NCI-H1436 (cell line): ENCODE data around the gene CD302.
"Not testable (repeated sequence)": the region's sequence is repeated elsewhere in the genome, so short reads cannot be mapped to it uniquely, and the experiment has no call there.

Experiments used
- DNase-seq: peaks from one replicate; lab custom pipeline; 2025; lab: John Stamatoyannopoulos, UW

Gene CD302

DNA sequence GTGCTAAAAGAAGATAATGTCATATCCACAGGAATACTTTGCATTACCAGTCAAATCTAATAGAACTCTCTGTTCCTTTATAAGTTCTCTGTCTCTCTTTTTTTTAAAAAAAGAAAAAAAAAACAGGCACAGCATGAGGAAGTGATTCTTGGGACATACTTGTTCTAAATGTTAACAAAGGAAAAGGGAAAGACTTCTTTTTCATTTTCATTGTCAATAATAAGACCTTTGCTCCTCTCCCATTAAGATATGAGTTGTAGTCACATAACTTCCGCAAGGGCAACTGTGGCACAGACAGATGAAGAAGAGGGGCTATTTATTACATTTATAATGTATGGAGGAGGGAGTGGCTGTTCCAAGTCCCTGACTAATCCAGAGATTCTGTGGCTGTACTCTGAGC is 4.7 kb downstream of the CD302 start:
- DNase-seq = no peak

GRCh38 chr2:159792599-159792998 is 5.4 kb downstream of the CD302 start:
- no peak for DNase-seq

DNA sequence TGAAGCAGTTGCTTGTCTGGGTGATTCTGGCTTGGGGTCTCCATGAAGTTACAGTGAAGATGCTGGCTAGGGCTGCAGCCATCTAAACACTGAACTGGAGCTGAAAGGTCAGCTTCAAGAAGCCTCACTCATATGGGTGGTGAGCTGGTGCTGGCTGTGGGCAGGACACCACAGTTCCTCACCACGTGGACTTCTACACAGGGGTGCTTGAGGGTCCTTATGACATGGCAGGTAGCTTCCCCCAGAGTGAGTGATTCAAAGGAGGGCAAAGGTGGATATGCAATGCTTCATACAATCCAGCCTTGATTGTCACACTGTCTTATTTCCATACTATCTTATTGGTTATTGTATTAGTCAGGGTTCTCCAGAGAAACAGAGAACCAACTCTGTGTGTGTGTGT is 6.0 kb downstream of the CD302 start:
- DNase-seq = no peak

GRCh38 chr2:159790323-159790722 is 7.7 kb downstream of the CD302 start:
- DNase-seq = no peak

DNA sequence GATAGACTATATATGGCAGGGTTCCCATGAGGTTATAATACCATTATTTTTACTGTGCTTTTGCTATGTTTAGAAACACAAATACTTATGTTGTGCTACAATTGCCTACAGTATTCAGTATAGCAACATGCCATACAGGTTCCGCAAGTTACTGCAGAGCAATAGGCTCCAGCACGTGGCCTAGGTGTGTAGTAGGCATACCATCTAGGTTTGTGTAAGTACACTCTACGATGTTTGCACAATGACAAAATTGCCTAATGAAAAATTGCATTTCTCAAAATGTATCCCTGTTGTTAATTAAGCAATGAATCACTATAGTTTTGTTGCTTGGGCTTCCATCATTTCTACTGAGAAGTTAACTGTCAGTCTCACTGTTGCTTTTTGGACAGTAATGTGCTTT is 9.8 kb downstream of the CD302 start:
- DNase-seq = no peak

DNA sequence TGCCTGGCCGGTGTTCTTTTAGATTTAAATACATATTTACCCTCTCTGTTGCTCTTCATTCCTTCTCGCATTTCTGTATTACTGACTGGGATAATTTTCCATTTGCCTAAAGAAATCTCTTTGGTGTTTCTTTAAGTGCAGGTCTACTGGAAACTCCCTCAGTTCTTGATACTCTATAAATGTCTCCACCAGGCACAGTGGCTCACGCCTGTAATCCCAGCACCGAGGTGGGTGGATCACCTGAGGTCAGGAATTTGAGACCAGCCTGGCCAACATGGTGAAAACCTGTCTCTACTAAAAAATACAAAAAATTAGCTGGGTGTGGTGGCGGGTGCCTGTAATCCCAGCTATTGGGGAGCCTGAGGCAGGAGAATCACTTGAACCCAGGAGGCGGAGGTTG is 10.4 kb downstream of the CD302 start:
- DNase-seq = not testable (repeated sequence)

DNA sequence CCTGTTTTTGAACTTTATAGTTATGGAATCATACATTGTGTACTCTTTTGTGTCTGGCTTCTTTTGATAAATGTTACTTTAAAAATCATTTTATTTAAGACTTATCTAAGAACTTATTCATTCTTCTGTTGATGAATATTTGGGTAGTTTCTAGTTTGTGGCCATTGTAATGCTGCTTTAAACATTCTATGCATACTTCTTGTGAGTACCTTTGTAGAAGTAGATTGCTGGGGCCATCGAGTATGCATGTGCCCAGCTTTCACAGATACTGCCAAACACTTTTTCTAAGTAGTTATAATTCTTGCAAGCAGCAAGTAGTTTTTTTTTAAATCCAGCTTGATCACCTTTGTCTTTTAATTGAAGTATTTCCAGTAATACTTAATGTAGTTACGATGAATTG is 11.1 kb downstream of the CD302 start:
- DNase-seq = no peak

- DNase-seq = no peak
Observed at GRCh38 chr2:159785195-159785594, 12.8 kb downstream of the CD302 start.

DNA sequence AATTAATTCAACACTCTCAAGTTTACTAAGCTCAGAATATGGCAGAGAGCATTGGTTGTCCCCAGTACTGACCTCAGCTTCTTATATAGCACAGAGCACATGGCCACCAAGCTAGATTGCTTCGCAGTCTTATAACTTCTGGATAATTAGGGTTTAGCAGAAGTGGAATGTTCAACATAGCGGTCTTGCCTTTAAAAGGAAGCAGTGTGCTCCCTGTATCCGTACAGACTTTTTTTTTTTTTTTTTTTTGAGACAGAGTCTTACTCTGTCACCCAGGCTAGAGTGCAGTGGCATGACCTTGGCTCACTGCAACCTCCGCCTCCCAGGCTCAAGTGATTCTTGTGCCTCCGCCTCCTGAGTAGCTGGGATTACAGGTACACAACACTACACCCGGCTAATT is 13.3 kb downstream of the CD302 start:
- not testable (repeated sequence) for DNase-seq

DNA sequence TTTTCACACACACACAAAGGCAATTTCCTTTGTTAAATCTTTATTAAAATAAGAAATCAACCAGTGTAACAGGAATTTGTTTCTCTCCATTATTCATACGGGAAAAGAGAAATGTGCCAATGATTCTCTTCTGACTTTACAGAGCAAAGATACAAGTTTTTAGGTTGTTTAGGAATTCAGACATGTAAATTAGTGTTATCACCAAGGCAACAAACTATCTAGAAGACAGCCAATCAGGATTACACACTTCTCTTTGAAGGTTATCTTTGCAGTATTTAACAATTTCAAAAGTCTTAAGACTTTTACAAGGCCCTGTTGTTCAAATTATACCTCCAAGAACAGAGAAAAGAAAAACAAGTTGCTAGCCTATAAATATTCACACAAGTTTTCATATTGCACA is 14.5 kb downstream of the CD302 start:
- DNase-seq = no peak

DNA sequence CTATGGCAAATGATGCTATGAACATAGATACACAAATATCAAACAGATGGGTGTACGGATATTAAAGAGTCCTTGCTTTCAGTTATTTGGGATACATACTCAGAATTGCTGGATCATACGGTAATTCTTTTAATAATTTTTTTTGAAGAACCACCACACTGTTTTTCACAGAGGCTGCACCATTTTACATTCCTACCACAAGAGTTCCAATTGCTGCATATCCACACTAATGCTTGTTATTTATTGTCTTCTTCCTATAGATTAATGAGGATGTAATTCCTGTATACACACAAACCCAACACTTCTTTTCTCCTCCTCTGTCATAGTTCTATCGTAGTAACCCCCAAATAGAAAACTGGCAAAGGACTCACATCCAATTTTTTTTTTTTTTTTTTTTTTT is 21.7 kb downstream of the CD302 start:
- no peak for DNase-seq

- DNase-seq = no peak
Observed at GRCh38 chr2:159775021-159775420, 23.0 kb downstream of the CD302 start.

GRCh38 chr2:159774370-159774990 is 23.5 kb downstream of the CD302 start:
- DNase-seq = no peak

- no peak for DNase-seq
Observed at GRCh38 chr2:159773886-159774285, 24.1 kb downstream of the CD302 start.

DNA sequence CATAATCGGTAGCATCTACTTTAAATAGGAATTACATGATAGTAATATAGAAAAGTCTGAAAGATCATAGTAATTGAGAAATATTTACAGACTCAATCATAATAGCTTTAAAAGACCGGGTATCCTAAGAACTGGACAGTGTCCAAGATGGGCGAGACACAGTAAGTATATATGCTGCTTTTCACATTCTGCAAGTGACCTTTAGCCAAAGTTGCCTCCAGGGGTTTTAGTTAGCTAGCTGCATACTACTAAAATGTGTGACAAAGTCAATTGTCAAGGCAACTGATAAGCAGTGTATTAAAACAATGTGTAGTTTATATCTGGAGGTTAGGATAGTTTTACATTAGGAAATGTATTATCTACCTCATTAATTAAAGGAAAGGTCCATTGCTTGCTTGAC is 24.6 kb downstream of the CD302 start:
- DNase-seq = no peak

DNA sequence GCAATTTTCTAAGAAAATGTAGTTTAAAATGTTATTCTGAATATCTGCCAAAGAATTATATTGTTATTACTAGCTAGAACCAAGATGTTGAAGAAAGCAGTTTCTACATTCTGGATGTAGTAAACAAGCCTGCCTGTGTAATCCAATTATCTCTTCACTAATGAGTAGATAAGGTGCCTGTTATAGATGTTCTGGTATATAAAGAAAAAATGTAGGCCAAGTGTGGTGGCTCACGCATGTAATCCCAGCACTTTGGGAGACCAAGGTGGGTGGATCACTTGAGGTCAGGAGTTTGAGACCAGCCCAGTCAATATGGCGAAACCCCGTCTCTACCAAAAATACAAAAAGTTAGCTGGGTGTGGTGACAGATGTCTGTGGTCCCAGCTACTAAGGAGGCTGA is 28.9 kb downstream of the CD302 start:
- no peak for DNase-seq

GRCh38 chr2:159762075-159762474 is 35.9 kb downstream of the CD302 start:
- DNase-seq = no peak

- no peak for DNase-seq
Observed at GRCh38 chr2:159760326-159760725, 37.7 kb downstream of the CD302 start.

- no peak for DNase-seq
Observed at GRCh38 chr2:159759577-159759976, 38.4 kb downstream of the CD302 start.

DNA sequence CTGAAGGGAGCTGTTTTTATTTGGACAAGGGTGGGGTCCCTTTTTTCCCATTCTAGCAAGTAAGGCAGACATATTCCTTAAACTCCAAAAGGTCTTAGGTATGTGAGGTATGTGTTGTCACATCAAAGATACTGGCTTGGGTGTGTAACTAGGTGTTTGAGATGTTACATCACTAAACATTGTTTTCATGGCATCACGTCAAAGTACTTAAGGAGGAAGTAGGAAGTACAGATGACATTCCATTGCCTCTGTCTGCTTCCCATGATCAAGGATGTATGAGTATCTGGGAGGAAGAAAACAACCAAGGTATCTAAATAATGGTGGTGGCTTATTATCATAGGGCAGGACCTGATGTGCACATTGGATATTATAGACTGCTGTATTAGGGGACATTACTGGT is 39.3 kb downstream of the CD302 start:
- DNase-seq = no peak

DNA sequence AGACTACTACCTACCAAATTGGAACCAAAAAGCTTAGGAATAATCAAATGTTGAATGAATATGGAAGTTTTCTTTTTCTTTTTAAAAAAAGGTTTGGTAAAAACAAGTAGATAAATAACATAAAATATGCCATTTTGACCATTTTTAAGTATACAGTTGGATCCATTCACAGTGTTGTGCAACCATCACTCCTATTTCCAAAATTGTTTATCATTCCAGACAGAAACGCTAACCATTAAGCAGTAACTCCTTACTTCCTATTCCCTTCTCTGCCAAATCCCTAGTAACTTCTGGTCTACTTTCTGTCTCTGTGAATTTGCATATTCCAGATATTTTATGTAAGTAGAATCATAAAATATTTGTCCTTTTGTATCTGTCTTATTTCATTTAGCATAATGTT is 39.8 kb downstream of the CD302 start:
- DNase-seq = no peak

DNA sequence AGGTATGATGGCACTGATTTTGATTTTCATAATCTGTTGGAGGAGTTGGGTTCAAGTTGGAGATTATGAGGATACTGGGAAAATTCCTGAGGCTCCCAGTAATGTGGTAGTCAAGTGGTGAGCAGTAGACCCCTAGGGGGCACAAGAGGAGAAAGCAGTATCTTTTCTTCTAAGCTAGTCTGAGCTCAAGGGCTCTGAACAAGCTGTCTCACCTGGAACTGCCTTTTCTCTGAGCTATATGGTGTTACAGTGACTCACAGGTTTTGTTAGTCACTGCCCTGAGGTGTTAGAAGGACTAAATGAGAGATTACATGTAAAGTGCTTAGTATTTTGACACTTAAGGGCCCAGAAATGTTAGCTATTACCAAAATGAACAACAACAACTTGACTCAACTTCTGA is 42.2 kb downstream of the CD302 start:
- DNase-seq = no peak

GRCh38 chr2:159755014-159755413 is 43.0 kb downstream of the CD302 start:
- no peak for DNase-seq

DNA sequence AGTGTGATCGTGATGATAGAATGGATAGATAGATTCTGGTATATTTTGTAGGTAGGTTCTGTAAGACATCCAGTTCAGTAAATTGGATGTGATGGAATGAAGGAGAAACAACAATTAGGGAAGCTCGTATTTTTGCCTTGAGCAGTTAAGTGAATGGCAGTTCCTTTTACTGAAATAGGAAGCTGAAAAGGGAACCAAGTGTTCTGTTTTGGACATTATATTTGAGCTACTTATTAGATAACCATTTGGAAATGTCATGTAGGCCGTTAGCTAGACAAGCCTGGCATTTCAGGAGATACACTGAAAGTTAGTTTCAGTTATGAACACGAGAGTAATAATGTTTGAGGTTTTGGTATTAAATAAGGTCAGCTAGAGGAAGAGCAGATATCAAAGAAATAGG is 44.2 kb downstream of the CD302 start:
- no peak for DNase-seq

- DNase-seq = no peak
Observed at GRCh38 chr2:159750873-159751272, 47.1 kb downstream of the CD302 start.
